ENCODE data around the gene RDX.

The RDX gene

GRCh38 chr11:110190885-110191284 lies 105.5 kb downstream of the RDX start:
- no peaks in the 10 kb centered on the region for H3K36me3 ChIP-seq (ENCODE audit: insufficient read depth, low read length)
- no peak overlapping the region for H2AFZ ChIP-seq (ENCODE audit: low read length)
- no peaks in the 10 kb centered on the region for H4K20me1 ChIP-seq (ENCODE audit: insufficient read depth, low read length, poor library complexity, severe bottlenecking)
- no peaks in the 10 kb centered on the region for H3K9me2 ChIP-seq (replicated peaks; ENCODE audit: low read depth, low read length)
- no peaks in the 10 kb centered on the region for H3F3A ChIP-seq (ENCODE audit: low read depth)
- no peaks in the 10 kb centered on the region for H3K9me3 ChIP-seq (ENCODE audit: insufficient read depth, low read depth, low read length)
- H3K4me3 ChIP-seq (ENCODE audit: low read length, poor library complexity, severe bottlenecking) = no peak overlapping the region
- H3K79me2 ChIP-seq (ENCODE audit: insufficient read depth, low read length) = no peaks in the 10 kb centered on the region
- no peaks in the 10 kb centered on the region for H3K27me3 ChIP-seq (ENCODE audit: insufficient read depth, low read length, poor library complexity, severe bottlenecking)
- H3K9ac ChIP-seq (ENCODE audit: low read depth, low read length, poor library complexity, severe bottlenecking) = no peak overlapping the region
- H3K4me2 ChIP-seq (ENCODE audit: low read depth, low read length, poor library complexity, severe bottlenecking) = no peak overlapping the region
- no peak for TF ChIP-seq EZH2phosphoT487 (IDR thresholded peaks at IDR 0.05; ENCODE audit: borderline replicate concordance)
- H3K4me1 ChIP-seq (ENCODE audit: insufficient read depth, low read length, poor library complexity, severe bottlenecking) = peaks cover 6% of the 10 kb centered on the region

DNA sequence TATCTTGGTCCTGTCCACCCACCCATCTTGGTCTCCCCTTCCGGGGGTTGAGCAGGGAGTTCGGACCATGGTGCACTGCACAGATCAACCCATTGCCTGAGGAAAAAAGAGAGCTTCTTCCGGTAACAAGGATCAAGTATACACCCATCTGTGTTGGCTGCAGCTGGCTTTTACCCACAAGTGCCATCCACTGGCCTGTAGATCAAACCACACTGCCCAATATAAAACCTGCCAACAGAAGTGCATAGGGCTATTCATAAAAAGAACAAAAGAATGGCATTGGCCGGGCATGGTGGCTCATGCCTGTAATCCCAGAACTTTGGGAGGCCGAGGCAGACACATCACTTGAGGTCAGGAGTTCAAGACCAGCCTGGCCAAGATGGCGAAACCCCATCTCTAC lies 108.7 kb downstream of the RDX start:
- no peaks in the 10 kb centered on the region for H3K9me3 ChIP-seq (ENCODE audit: insufficient read depth, low read depth, low read length)
- no peaks in the 10 kb centered on the region for H3K79me2 ChIP-seq (ENCODE audit: insufficient read depth, low read length)
- H3K4me2 ChIP-seq (ENCODE audit: low read depth, low read length, poor library complexity, severe bottlenecking) = no peak overlapping the region
- H3K4me1 ChIP-seq (ENCODE audit: insufficient read depth, low read length, poor library complexity, severe bottlenecking) = peaks cover 6% of the 10 kb centered on the region
- no peak overlapping the region for H3K9ac ChIP-seq (ENCODE audit: low read depth, low read length, poor library complexity, severe bottlenecking)
- H3K4me3 ChIP-seq (ENCODE audit: low read length, poor library complexity, severe bottlenecking) = no peak overlapping the region
- no peak overlapping the region for H2AFZ ChIP-seq (ENCODE audit: low read length)
- no peaks in the 10 kb centered on the region for H4K20me1 ChIP-seq (ENCODE audit: insufficient read depth, low read length, poor library complexity, severe bottlenecking)
- no peaks in the 10 kb centered on the region for H3K36me3 ChIP-seq (ENCODE audit: insufficient read depth, low read length)
- no peaks in the 10 kb centered on the region for H3K27me3 ChIP-seq (ENCODE audit: insufficient read depth, low read length, poor library complexity, severe bottlenecking)
- no peaks in the 10 kb centered on the region for H3K9me2 ChIP-seq (replicated peaks; ENCODE audit: low read depth, low read length)
- no peaks in the 10 kb centered on the region for H3F3A ChIP-seq (ENCODE audit: low read depth)
- TF ChIP-seq, protein P1, sequence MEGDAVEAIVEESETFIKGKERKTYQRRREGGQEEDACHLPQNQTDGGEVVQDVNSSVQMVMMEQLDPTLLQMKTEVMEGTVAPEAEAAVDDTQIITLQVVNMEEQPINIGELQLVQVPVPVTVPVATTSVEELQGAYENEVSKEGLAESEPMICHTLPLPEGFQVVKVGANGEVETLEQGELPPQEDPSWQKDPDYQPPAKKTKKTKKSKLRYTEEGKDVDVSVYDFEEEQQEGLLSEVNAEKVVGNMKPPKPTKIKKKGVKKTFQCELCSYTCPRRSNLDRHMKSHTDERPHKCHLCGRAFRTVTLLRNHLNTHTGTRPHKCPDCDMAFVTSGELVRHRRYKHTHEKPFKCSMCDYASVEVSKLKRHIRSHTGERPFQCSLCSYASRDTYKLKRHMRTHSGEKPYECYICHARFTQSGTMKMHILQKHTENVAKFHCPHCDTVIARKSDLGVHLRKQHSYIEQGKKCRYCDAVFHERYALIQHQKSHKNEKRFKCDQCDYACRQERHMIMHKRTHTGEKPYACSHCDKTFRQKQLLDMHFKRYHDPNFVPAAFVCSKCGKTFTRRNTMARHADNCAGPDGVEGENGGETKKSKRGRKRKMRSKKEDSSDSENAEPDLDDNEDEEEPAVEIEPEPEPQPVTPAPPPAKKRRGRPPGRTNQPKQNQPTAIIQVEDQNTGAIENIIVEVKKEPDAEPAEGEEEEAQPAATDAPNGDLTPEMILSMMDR (conservative IDR thresholded peaks at IDR 0.05; ENCODE audit: low read length) = no peak
- no peak for TF ChIP-seq EZH2phosphoT487 (IDR thresholded peaks at IDR 0.05; ENCODE audit: borderline replicate concordance)

GRCh38 chr11:110186867-110187266 lies 109.5 kb downstream of the RDX start:
- Histone ChIP-seq H2AFZ (ENCODE audit: low read length) (no peak overlapping the region), H3K27me3 (ENCODE audit: insufficient read depth, low read length, poor library complexity, severe bottlenecking) (no peaks in the 10 kb centered on the region), H3K4me2 (ENCODE audit: low read depth, low read length, poor library complexity, severe bottlenecking) (no peak overlapping the region), H3K9ac (ENCODE audit: low read depth, low read length, poor library complexity, severe bottlenecking) (no peak overlapping the region), H3K9me2 (replicated peaks; ENCODE audit: low read depth, low read length) (no peaks in the 10 kb centered on the region), H3K4me3 (ENCODE audit: low read length, poor library complexity, severe bottlenecking) (no peak overlapping the region), H3F3A (ENCODE audit: low read depth) (no peaks in the 10 kb centered on the region), H3K79me2 (ENCODE audit: insufficient read depth, low read length) (no peaks in the 10 kb centered on the region), H4K20me1 (ENCODE audit: insufficient read depth, low read length, poor library complexity, severe bottlenecking) (no peaks in the 10 kb centered on the region), H3K9me3 (ENCODE audit: insufficient read depth, low read depth, low read length) (no peaks in the 10 kb centered on the region), H3K36me3 (ENCODE audit: insufficient read depth, low read length) (no peaks in the 10 kb centered on the region), H3K4me1 (ENCODE audit: insufficient read depth, low read length, poor library complexity, severe bottlenecking) (no peaks in the 10 kb centered on the region)
- no peak for TF ChIP-seq EZH2phosphoT487 (IDR thresholded peaks at IDR 0.05; ENCODE audit: borderline replicate concordance)
- TF ChIP-seq, protein P1 (conservative IDR thresholded peaks at IDR 0.05; ENCODE audit: low read length) = no peak

DNA sequence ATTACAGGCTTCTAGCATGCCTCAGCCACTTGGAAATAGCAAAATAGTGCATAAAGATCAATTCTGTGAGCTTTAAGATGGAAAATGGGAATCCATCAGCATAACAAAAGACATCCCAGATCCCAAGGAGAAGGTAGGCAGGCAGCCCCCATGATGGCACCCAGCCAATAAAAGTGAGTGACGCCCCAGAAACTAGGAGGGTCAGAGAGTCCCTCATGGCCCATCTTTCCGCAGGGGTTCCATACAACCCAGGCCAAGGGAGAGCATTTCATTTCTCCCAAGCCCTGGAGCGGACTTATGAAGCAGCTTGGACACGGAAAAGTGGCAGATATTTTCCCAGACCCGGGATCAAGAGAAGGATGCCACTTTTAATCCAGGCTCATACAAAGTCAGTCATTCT lies 110.0 kb downstream of the RDX start:
- H3K9me2 ChIP-seq (replicated peaks; ENCODE audit: low read depth, low read length) = no peaks in the 10 kb centered on the region
- H3K9me3 ChIP-seq (ENCODE audit: insufficient read depth, low read depth, low read length) = no peaks in the 10 kb centered on the region
- no peaks in the 10 kb centered on the region for H3K4me1 ChIP-seq (ENCODE audit: insufficient read depth, low read length, poor library complexity, severe bottlenecking)
- H3K4me3 ChIP-seq (ENCODE audit: low read length, poor library complexity, severe bottlenecking) = no peak overlapping the region
- TF ChIP-seq, protein P1 (conservative IDR thresholded peaks at IDR 0.05; ENCODE audit: low read length) = no peak
- TF ChIP-seq EZH2phosphoT487 (IDR thresholded peaks at IDR 0.05; ENCODE audit: borderline replicate concordance) = no peak
- no peaks in the 10 kb centered on the region for H3K27me3 ChIP-seq (ENCODE audit: insufficient read depth, low read length, poor library complexity, severe bottlenecking)
- no peak overlapping the region for H3K9ac ChIP-seq (ENCODE audit: low read depth, low read length, poor library complexity, severe bottlenecking)
- no peaks in the 10 kb centered on the region for H3K36me3 ChIP-seq (ENCODE audit: insufficient read depth, low read length)
- no peak overlapping the region for H2AFZ ChIP-seq (ENCODE audit: low read length)
- no peaks in the 10 kb centered on the region for H3F3A ChIP-seq (ENCODE audit: low read depth)
- no peak overlapping the region for H3K4me2 ChIP-seq (ENCODE audit: low read depth, low read length, poor library complexity, severe bottlenecking)
- no peaks in the 10 kb centered on the region for H4K20me1 ChIP-seq (ENCODE audit: insufficient read depth, low read length, poor library complexity, severe bottlenecking)
- H3K79me2 ChIP-seq (ENCODE audit: insufficient read depth, low read length) = no peaks in the 10 kb centered on the region
